ENCODE data around the gene IL6ST. TPM values are rescaled to one million over a fixed set of nuclear protein-coding genes. Genes with fewer than 3 reads are reported as not detected.

The IL6ST gene
- total and polyA plus RNA-seq, 10 of the 15 experiments (the other 5 are each of a cell fraction or from before 2014, with no cell fraction given), result 1.5 to 139 (median 13.0) TPM

DNA sequence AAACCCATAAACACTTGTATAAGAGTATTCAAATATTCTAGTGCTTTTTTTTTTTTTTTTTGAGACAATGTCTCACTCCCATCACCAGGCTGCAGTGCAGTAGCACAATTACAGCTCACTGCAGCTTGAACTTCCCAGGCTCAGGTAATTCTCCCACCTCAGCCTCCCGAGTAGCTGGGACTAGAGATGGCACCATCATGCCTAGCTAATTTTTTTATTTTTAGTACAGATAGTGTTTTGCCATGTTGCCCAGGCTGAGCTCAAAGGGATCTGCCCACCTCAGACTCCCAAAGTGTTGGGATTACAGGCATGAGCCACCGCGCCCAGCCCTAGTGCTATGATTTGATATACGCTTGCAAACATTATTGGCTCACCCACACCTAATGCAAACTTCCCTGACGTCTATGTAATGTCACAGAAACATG, 11.8 kb downstream of the IL6ST start (continued):
- TF ChIP-seq ZNF384 (IDR thresholded peaks at IDR 0.05; ENCODE audit: borderline replicate concordance, low read depth, low read length) (peak; percentile 83; the same call in 1 of the 2 replicates), RAD21 (IDR thresholded peaks at IDR 0.05; ENCODE audit: insufficient read depth, low read depth, low read length) (peak; percentile 38), IKZF1 (conservative IDR thresholded peaks at IDR 0.05) (peak; percentile 35; the same call in 1 of the 2 replicates), SMC3 (IDR thresholded peaks at IDR 0.05; ENCODE audit: borderline replicate concordance, low read length) (peak; percentile 37; the same call in 1 of the 2 replicates), TCF7 (IDR thresholded peaks at IDR 0.05; ENCODE audit: borderline replicate concordance) (no peak)
- TF ChIP-seq, protein P1, sequence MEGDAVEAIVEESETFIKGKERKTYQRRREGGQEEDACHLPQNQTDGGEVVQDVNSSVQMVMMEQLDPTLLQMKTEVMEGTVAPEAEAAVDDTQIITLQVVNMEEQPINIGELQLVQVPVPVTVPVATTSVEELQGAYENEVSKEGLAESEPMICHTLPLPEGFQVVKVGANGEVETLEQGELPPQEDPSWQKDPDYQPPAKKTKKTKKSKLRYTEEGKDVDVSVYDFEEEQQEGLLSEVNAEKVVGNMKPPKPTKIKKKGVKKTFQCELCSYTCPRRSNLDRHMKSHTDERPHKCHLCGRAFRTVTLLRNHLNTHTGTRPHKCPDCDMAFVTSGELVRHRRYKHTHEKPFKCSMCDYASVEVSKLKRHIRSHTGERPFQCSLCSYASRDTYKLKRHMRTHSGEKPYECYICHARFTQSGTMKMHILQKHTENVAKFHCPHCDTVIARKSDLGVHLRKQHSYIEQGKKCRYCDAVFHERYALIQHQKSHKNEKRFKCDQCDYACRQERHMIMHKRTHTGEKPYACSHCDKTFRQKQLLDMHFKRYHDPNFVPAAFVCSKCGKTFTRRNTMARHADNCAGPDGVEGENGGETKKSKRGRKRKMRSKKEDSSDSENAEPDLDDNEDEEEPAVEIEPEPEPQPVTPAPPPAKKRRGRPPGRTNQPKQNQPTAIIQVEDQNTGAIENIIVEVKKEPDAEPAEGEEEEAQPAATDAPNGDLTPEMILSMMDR (IDR thresholded peaks at IDR 0.05 in 2 of 3, conservative IDR thresholded peaks at IDR 0.05 in 1 of 3; ENCODE audit: control insufficient read depth in 2 of 3, extremely low read depth in 1 of 3, insufficient read depth in 1 of 3, low read depth in 3 of 3, low read length in 3 of 3), result peak in 2 of 3 experiments; percentile 14 to 50; a peak in 3 of 6 replicates

GRCh38 chr5:55973296-55973695, 21.5 kb downstream of the IL6ST start:
- 100% methylated on average over 4 of the region's 4 CpGs for WGBS (ENCODE audit: insufficient coverage, insufficient replicate concordance, low lambda C conversion rate, missing lambda C conversion rate)
- ChIA-PET CTCF (interaction anchor here (1.3 to 1.4 kb wide), 3 partner anchors 26 to 228 kb away, joined by 3 to 5 read pairs (median 4); no protein-coding TSS in a partner anchor), SMC1A (ENCODE audit: uncharacterized antibody, unreplicated experiment) (interaction anchor here (0.8 to 1.3 kb wide), 4 partner anchors 11 to 228 kb away, joined by 3 to 6 read pairs (median 3); no protein-coding TSS in a partner anchor), RAD21 (ENCODE audit: unreplicated experiment) (interaction anchor here (2.2 kb wide), 1 partner anchor 36 kb away, joined by 6 read pairs; no protein-coding TSS in a partner anchor), POLR2A (interaction anchor here (1.0 kb wide), 1 partner anchor 17 kb away, joined by 3 read pairs; no protein-coding TSS in a partner anchor)
- no peak overlapping the region for H3K4me2 ChIP-seq (ENCODE audit: control insufficient read depth, insufficient read depth)
- peaks cover 6% of the 10 kb centered on the region; the same call in 1 of the 2 replicates for H3K4me1 ChIP-seq (ENCODE audit: control insufficient read depth, insufficient read depth, low read length)
- in situ Hi-C loops (cut with MboI) (no loop called here), intact Hi-C loops (cut with micrococcal nuclease; ENCODE audit: unreplicated experiment) (no loop called here)
- H3K9ac ChIP-seq (ENCODE audit: control insufficient read depth, insufficient read depth, low read length), result no peak overlapping the region
- no TSS peak for BruUV-seq (replicated peaks)
- ATAC-seq, result no peak
- H4K20me1 ChIP-seq (ENCODE audit: control insufficient read depth, insufficient read depth), result no peaks in the 10 kb centered on the region
- peaks cover 8 to 17% of the 10 kb centered on the region in 2 experiments for H3K36me3 ChIP-seq (ENCODE audit: control insufficient read depth in 2 of 2, insufficient read depth in 2 of 2, low read length in 1 of 2)
- no peak overlapping the region for H3K4me3 ChIP-seq
- no peak for FAIRE-seq
- peaks cover 22% of the 10 kb centered on the region for H3K79me2 ChIP-seq (ENCODE audit: control insufficient read depth, insufficient read depth, low read length)
- no peak for TF ChIP-seq NR2C1 (IDR thresholded peaks at IDR 0.05)
- no peak for TF ChIP-seq STAT3 (IDR thresholded peaks at IDR 0.05; ENCODE audit: low read depth, low read length)
- no peak for TF ChIP-seq RCOR1 (conservative IDR thresholded peaks at IDR 0.05; ENCODE audit: low read depth, low read length)
- TF ChIP-seq SMC3 (IDR thresholded peaks at IDR 0.05; ENCODE audit: borderline replicate concordance, low read length), result no peak
- DNase-seq (ENCODE audit: low read depth, low spot score), result no peak
- H2AFZ ChIP-seq (ENCODE audit: control insufficient read depth, low read depth, low read length), result no peak overlapping the region
- no peaks in the 10 kb centered on the region for H3K27me3 ChIP-seq (replicated peaks in 1 of 2; ENCODE audit: control insufficient read depth in 2 of 2, insufficient read depth in 2 of 2, low read length in 1 of 2)
- H3K27ac ChIP-seq (ENCODE audit: control insufficient read depth, insufficient read depth), result no peak overlapping the region
- no peaks in the 10 kb centered on the region for H3K9me3 ChIP-seq (replicated peaks; ENCODE audit: control insufficient read depth, insufficient read depth, low read length)
